SH-SY5Y (cell line): Measurements from ENCODE around the gene SNX22.

ENCODE experiments used
- GATA2 ChIP-seq: IDR thresholded peaks from 2 replicates; pipeline ENCODE4 v1.6.1; 2011; ENCODE audit warnings: mild to moderate bottlenecking, low read depth, low read length
- GATA3 ChIP-seq: IDR thresholded peaks from 2 replicates; pipeline ENCODE4 v1.6.1; 2011; ENCODE audit warnings: low read depth, mild to moderate bottlenecking, low read length, moderate library complexity

- TF ChIP-seq GATA3 (no peak), GATA2 (no peak)
These were observed 8.3 kb upstream of the SNX22 start for GRCh38 chr15:64143276-64143675.
